Spleen (tissue), 11 donors: ENCODE measurements around the gene ADARB2. TPM values are rescaled to one million over a fixed set of nuclear protein-coding genes. Genes with fewer than 3 reads are reported as not detected.
A peak's percentile ranks its signal among the peaks of the same experiment; 100 is the strongest.

Experiments used
- DNase-seq: peaks from one replicate; pipeline ENCODE4 v3.0.0-alpha.2; 2020
- H3K27ac ChIP-seq, 8 donors: fragments of 200-600 bp; sonication (generic) in 7 of 8; 1 replicate in 4 of 8; 2 replicates in 4 of 8; pipeline versions ENCODE4 v1.5.0 to v1.8.0; 2016 to 2021; ENCODE audit warnings: inconsistent platforms in 4 of 8, mild to moderate bottlenecking in 4 of 8, moderate library complexity in 1 of 8
- H3K27me3 ChIP-seq, 7 donors: fragments of 200-600 bp; sonication (generic) in 6 of 7; replicated peaks in 1 of 7; 1 replicate in 4 of 7; 2 replicates in 3 of 7; pipeline versions ENCODE4 v1.5.0 to v1.8.0; 2016 to 2021; ENCODE audit warnings: inconsistent platforms in 3 of 7, mild to moderate bottlenecking in 1 of 7
- H3K36me3 ChIP-seq, 6 donors: fragments of 200-600 bp; sonication (generic) in 5 of 6; 1 replicate in 4 of 6; 2 replicates in 2 of 6; pipeline versions ENCODE4 v1.5.0 to v1.8.0; 2016 to 2021; ENCODE audit warnings: inconsistent platforms in 2 of 6
- H3K4me1 ChIP-seq, 6 donors: fragments of 200-600 bp; sonication (generic) in 5 of 6; 1 replicate in 3 of 6; 2 replicates in 3 of 6; pipeline versions ENCODE4 v1.5.0 to v1.8.0; 2016 to 2021; ENCODE audit warnings: inconsistent platforms in 3 of 6
- H3K4me3 ChIP-seq, 8 donors: fragments of 200-600 bp; sonication (generic) in 7 of 8; 1 replicate in 4 of 8; 2 replicates in 4 of 8; pipeline versions ENCODE4 v1.5.0 to v1.8.0; 2016 to 2021; ENCODE audit warnings: inconsistent platforms in 4 of 8, mild to moderate bottlenecking in 4 of 8, moderate library complexity in 2 of 8
- H3K9me3 ChIP-seq, 8 donors: fragments of 200-600 bp; sonication (generic) in 7 of 8; 1 replicate in 4 of 8; 2 replicates in 4 of 8; pipeline versions ENCODE4 v1.5.0 to v1.8.0; 2016 to 2021; ENCODE audit warnings: inconsistent platforms in 4 of 8
- POLR2A ChIP-seq, 3 donors: fragments of 450-650 bp; IDR thresholded peaks; one replicate each; pipeline ENCODE4 v1.5.1; 2017; ENCODE audit warnings: antibody characterized with exemption in 3 of 3, mild to moderate bottlenecking in 1 of 3
- POLR2AphosphoS5 ChIP-seq, 3 donors: sonication (generic); formaldehyde crosslinking; IDR thresholded peaks; one replicate each; pipeline ENCODE4 v1.5.1; 2017; ENCODE audit warnings: antibody characterized with exemption in 3 of 3
- WGBS, 5 donors: extraction: QIAGEN DNeasy Blood & Tissue Kit in 3 of 5; methylation state at CpG; one replicate each; pipeline versions ENCODE4 v1.1.5 to v1.1.7; 2013 to 2018; 5-methylcytosine and 5-hydroxymethylcytosine counted together
- intact Hi-C: fragments of 100-400 bp; cut with DNase I; formaldehyde crosslinking; loops from one replicate; pipeline ENCODE4 v1.15.0; 2023; ENCODE audit warnings: low total_unique reads
- polyA plus RNA-seq, 3 donors: library from polyadenylated mRNA; stranded (reverse); fragments of 200-250 nt; gene quantifications; one replicate each; pipeline ENCODE4 v1.2.1, GENCODE V29; 2013
- total RNA-seq, 7 donors: library from RNA; depleted of rRNA in 3 of 7; stranded (reverse); fragments of >200 nt in 3 of 7; fragmentation: NEBNext Ultra II Directional in 4 of 7; extraction: Animal tissue kit (Norgen Biotek cat#: 25700) in 4 of 7; gene quantifications; one replicate each; pipeline versions ENCODE4 v1.1.0 to v1.2.1, GENCODE V29; 2016 to 2021
- TF ChIP-seq, protein P1 (sequence below), 11 experiments: fragments of 200-600 bp in 7 of 11; fragments of 450-650 bp in 4 of 11; sonication (generic) in 4 of 11; IDR thresholded peaks in 8 of 11; conservative IDR thresholded peaks in 3 of 11; 1 replicate in 7 of 11; 2 replicates in 4 of 11; pipeline versions ENCODE4 v1.4.0 to v1.8.0; 2016 to 2021; ENCODE audit warnings: antibody characterized with exemption in 11 of 11, inconsistent platforms in 4 of 11, mild to moderate bottlenecking in 1 of 11
- donor health status: healthy with polysubstance abuse.
- donor health status: DM: no; HTN: no; CAD: no; lungs with moderate emphysema.
- donor health status: DM: no; HTN: no; CAD: no.
- donor health status: Bipolar disorder and iron deficiency.
- donor health status: healthy.
- donor health status: DM: no; HTN: no; CAD: no.
- donor health status: DM: yes; HTN: yes; CAD: no.

Gene ADARB2
- total and polyA plus RNA-seq, 10 donors, result 0.05 to 8.1 (median 0.96) TPM

GRCh38 chr10:1267148-1267547, 470.2 kb downstream of the ADARB2 start:
- no peak for DNase-seq
- Histone ChIP-seq H3K9me3 (no peaks in the 10 kb centered on the region), H3K27ac (no peak overlapping the region), H3K36me3 (no peaks in the 10 kb centered on the region), H3K4me1 (no peaks in the 10 kb centered on the region), H3K27me3 (peaks cover 0 to 3% (median 0%) of the 10 kb centered on the region in 7 donors), H3K4me3 (no peak overlapping the region)
- no peak for TF ChIP-seq POLR2AphosphoS5 (IDR thresholded peaks at IDR 0.05)
- TF ChIP-seq POLR2A (IDR thresholded peaks at IDR 0.05), result no peak
- TF ChIP-seq, protein P1, sequence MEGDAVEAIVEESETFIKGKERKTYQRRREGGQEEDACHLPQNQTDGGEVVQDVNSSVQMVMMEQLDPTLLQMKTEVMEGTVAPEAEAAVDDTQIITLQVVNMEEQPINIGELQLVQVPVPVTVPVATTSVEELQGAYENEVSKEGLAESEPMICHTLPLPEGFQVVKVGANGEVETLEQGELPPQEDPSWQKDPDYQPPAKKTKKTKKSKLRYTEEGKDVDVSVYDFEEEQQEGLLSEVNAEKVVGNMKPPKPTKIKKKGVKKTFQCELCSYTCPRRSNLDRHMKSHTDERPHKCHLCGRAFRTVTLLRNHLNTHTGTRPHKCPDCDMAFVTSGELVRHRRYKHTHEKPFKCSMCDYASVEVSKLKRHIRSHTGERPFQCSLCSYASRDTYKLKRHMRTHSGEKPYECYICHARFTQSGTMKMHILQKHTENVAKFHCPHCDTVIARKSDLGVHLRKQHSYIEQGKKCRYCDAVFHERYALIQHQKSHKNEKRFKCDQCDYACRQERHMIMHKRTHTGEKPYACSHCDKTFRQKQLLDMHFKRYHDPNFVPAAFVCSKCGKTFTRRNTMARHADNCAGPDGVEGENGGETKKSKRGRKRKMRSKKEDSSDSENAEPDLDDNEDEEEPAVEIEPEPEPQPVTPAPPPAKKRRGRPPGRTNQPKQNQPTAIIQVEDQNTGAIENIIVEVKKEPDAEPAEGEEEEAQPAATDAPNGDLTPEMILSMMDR (IDR thresholded peaks at IDR 0.05 in 8 of 11, conservative IDR thresholded peaks at IDR 0.05 in 3 of 11), result no peak
- 77 to 90% (median 85%) methylated on average over 8 of the region's 8 CpGs for WGBS, 5 donors
- intact Hi-C loops, result no loop called here

DNA sequence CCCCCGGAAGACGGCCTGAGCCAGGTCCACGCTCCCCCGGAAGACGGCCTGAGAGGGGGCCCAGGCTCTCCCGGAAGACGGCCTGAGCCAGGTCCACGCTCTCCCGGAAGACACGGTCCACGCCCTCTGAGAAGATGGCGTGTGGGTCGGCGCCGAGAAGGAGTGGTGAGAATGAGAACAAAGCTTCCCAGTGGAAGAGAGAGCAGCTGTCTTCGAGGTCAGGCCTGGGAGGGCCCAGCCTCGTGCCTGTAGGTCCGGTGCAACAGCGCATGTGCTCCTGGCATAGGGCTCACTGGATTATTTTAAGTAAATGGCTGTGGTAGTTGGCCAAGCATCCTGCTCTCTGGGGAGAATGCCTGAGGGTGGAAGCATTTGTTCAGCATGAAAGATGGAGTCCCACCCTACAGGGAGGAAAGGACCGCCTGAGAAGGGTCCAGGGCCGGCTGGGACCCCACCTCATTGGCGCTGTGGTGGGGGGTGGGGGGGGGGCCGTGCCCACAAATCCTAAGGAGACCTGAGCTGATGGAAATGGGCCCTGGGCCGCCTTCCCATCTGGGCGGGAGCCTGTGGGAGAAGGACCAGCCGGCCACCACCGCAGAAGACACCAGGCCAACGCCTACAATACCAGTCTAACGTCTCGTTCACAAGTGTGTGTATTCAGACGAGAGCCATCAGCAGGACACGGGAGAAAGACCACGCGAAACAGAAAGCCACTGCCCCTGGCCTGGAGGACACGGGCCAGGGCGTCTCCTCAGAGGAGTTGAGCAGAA, 471.1 kb downstream of the ADARB2 start:
- no peak overlapping the region for H3K4me3 ChIP-seq
- TF ChIP-seq POLR2A (IDR thresholded peaks at IDR 0.05) (no peak), POLR2AphosphoS5 (IDR thresholded peaks at IDR 0.05) (no peak)
- TF ChIP-seq, protein P1 (IDR thresholded peaks at IDR 0.05 in 8 of 11, conservative IDR thresholded peaks at IDR 0.05 in 3 of 11), result no peak
- H3K9me3 ChIP-seq, result no peaks in the 10 kb centered on the region
- no peak overlapping the region for H3K27ac ChIP-seq
- 91 to 96% (median 95%) methylated on average over 31 to 36 of the region's 36 CpGs for WGBS, 5 donors
- H3K4me1 ChIP-seq, result no peaks in the 10 kb centered on the region
- H3K27me3 ChIP-seq, result peaks cover 0 to 3% (median 0%) of the 10 kb centered on the region in 7 donors
- intact Hi-C loops, result no loop called here
- DNase-seq, result peak; percentile 55
- no peaks in the 10 kb centered on the region for H3K36me3 ChIP-seq

DNA sequence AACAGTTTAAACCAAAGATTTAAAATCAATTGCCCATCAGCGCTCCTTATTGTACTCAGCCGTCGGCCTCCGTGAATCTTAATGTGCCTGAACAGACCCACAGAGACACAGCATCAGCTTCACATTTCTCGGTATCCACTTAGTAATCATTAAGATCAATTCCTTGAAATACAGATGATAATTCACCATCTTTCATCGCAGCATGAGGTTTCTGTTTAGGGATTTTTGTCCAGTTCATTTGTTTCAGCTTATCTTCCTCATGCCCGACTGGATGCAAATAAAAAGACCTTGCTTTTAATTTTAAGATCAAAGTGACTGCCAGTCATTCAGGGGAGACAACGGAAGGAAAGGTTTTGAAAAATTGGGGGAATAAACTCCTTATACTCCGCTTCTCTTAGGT, 473.3 kb downstream of the ADARB2 start:
- WGBS, 5 donors, result 81 to 91% (median 86%) methylated on average over 9 of the region's 9 CpGs
- no peaks in the 10 kb centered on the region for H3K36me3 ChIP-seq
- H3K9me3 ChIP-seq, result no peaks in the 10 kb centered on the region
- H3K4me3 ChIP-seq, result no peak overlapping the region
- no peak overlapping the region for H3K27ac ChIP-seq
- H3K4me1 ChIP-seq, result no peaks in the 10 kb centered on the region
- DNase-seq, result no peak
- intact Hi-C loops, result no loop called here
- TF ChIP-seq POLR2A (IDR thresholded peaks at IDR 0.05), result no peak
- TF ChIP-seq, protein P1 (IDR thresholded peaks at IDR 0.05 in 8 of 11, conservative IDR thresholded peaks at IDR 0.05 in 3 of 11), result no peak
- no peak for TF ChIP-seq POLR2AphosphoS5 (IDR thresholded peaks at IDR 0.05)
- H3K27me3 ChIP-seq, result peaks cover 0 to 3% (median 0%) of the 10 kb centered on the region in 7 donors

DNA sequence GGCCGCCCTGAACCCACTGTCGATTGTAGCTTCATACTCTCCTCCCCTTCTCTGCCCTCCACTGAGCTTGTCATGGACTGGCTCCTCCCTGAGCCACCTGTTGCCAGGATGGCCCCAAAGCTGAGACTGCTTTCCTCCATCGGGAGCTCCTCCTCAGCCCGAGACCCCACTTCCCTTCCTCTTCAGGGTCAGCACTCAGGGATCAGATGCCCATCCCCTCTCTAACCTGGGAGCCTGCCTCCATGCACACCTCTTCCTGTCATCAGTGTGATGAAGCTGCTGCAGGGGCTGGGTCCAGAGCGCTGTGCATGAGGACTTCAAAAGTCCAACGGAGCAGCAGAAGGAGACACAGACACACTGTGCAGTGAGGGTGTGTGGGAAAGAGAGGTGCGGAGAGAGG, 480.1 kb downstream of the ADARB2 start:
- 74 to 88% (median 79%) methylated on average over 7 of the region's 7 CpGs for WGBS, 5 donors
- TF ChIP-seq, protein P1 (IDR thresholded peaks at IDR 0.05 in 8 of 11, conservative IDR thresholded peaks at IDR 0.05 in 3 of 11), result no peak
- TF ChIP-seq POLR2AphosphoS5 (IDR thresholded peaks at IDR 0.05), result no peak
- no peak for TF ChIP-seq POLR2A (IDR thresholded peaks at IDR 0.05)
- Histone ChIP-seq H3K27me3 (peaks cover 0 to 49% (median 21%) of the 10 kb centered on the region in 7 donors), H3K27ac (no peak overlapping the region), H3K4me1 (peaks cover 0 to 44% (median 0%) of the 10 kb centered on the region in 6 donors), H3K4me3 (no peak overlapping the region), H3K9me3 (no peaks in the 10 kb centered on the region), H3K36me3 (no peaks in the 10 kb centered on the region)
- DNase-seq, result peak; percentile 34
- intact Hi-C loops, result no loop called here
